GM12874 (cell line): ENCODE data around the gene COPG2.

Experiments
- TF ChIP-seq, protein P1 (sequence below): IDR thresholded peaks from 2 replicates; pipeline ENCODE4 v1.5.1; 2011; ENCODE audit warnings: low read depth, mild to moderate bottlenecking, control low read depth, low read length, moderate library complexity; ENCODE audit not compliant: insufficient read depth

Gene COPG2

GRCh38 chr7:130505753-130506152 lies 162.8 kb downstream of the COPG2 start:
- TF ChIP-seq, protein P1, sequence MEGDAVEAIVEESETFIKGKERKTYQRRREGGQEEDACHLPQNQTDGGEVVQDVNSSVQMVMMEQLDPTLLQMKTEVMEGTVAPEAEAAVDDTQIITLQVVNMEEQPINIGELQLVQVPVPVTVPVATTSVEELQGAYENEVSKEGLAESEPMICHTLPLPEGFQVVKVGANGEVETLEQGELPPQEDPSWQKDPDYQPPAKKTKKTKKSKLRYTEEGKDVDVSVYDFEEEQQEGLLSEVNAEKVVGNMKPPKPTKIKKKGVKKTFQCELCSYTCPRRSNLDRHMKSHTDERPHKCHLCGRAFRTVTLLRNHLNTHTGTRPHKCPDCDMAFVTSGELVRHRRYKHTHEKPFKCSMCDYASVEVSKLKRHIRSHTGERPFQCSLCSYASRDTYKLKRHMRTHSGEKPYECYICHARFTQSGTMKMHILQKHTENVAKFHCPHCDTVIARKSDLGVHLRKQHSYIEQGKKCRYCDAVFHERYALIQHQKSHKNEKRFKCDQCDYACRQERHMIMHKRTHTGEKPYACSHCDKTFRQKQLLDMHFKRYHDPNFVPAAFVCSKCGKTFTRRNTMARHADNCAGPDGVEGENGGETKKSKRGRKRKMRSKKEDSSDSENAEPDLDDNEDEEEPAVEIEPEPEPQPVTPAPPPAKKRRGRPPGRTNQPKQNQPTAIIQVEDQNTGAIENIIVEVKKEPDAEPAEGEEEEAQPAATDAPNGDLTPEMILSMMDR = no peak

GRCh38 chr7:130500910-130501309 lies 167.6 kb downstream of the COPG2 start:
- TF ChIP-seq, protein P1 = no peak

GRCh38 chr7:130500463-130500862 lies 168.1 kb downstream of the COPG2 start:
- TF ChIP-seq, protein P1 = no peak

DNA sequence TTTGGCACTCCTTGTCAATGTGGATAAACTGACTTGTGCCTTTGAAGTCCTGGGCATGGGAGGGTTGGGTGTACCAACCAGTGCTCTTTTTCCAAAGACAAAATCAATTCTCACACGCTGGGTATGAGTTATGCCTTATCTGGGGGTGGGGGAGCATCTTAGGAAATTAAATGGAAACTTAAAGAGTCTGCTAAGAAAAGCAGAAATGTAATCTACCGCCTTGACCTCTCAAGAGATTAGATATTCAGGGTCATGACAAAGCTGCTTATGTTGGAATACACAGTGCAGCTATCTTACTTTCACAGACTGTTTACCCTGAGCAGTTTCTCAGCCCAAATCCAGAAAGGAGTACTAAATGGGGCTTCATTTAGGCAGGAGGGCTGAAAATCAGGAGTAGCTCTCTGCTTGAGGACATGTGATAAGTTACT lies 174.1 kb downstream of the COPG2 start:
- TF ChIP-seq, protein P1 = no peak

- TF ChIP-seq, protein P1 = no peak
Observed at GRCh38 chr7:130493275-130493873, 175.2 kb downstream of the COPG2 start.

- TF ChIP-seq, protein P1 = no peak
Observed at GRCh38 chr7:130492523-130493274, 175.8 kb downstream of the COPG2 start.

GRCh38 chr7:130491841-130492522 lies 176.6 kb downstream of the COPG2 start, which contains the start of gene MEST:
TSS of gene MEST (plus strand) at chr7:130492085. CDS start at chr7:130492314, 229 bp downstream.
- TF ChIP-seq, protein P1 = no peak
